IPS-18a (cell line): Measurements from ENCODE around the gene SCCPDH.
"Not testable (repeated sequence)": the region's sequence is repeated elsewhere in the genome, so short reads cannot be mapped to it uniquely, and the experiment has no call there.

ENCODE experiments used
- H3K27ac ChIP-seq: one replicate; pipeline ENCODE4 v1.5.1; 2013; ENCODE audit warnings: low read length
- H3K27me3 ChIP-seq: one replicate; pipeline ENCODE4 v1.6.1; 2013; ENCODE audit warnings: mild to moderate bottlenecking, low read length; ENCODE audit not compliant: control insufficient read depth, insufficient read depth
- H3K36me3 ChIP-seq: one replicate; pipeline ENCODE4 v1.6.1; 2013; ENCODE audit warnings: low read depth, low read length; ENCODE audit not compliant: control insufficient read depth
- H3K4me1 ChIP-seq: one replicate; pipeline ENCODE4 v1.6.1; 2013; ENCODE audit warnings: low read depth, low read length; ENCODE audit not compliant: control insufficient read depth
- H3K4me3 ChIP-seq: one replicate; pipeline ENCODE4 v1.5.1; 2013; ENCODE audit warnings: low read length
- H3K9ac ChIP-seq: one replicate; pipeline ENCODE4 v1.6.1; 2013; ENCODE audit warnings: mild to moderate bottlenecking, low read length, moderate library complexity
- H3K9me3 ChIP-seq: one replicate; pipeline ENCODE4 v1.6.1; 2013; ENCODE audit warnings: low read depth, low read length; ENCODE audit not compliant: control insufficient read depth

The SCCPDH gene

GRCh38 chr1:246813325-246813724, 89.1 kb downstream of the SCCPDH start:
- H3K9ac ChIP-seq, H3K4me3 ChIP-seq, H3K9me3 ChIP-seq, H3K4me1 ChIP-seq, H3K36me3 ChIP-seq, H3K27ac ChIP-seq, H3K27me3 ChIP-seq: not testable (repeated sequence)

GRCh38 chr1:246814890-246815289, 90.7 kb downstream of the SCCPDH start:
- Histone ChIP-seq H3K9ac (no peak overlapping the region), H3K27ac (no peak overlapping the region), H3K36me3 (no peaks in the 10 kb centered on the region), H3K4me3 (no peak overlapping the region), H3K4me1 (peaks cover 9% of the 10 kb centered on the region), H3K27me3 (no peaks in the 10 kb centered on the region), H3K9me3 (peaks cover 2% of the 10 kb centered on the region)

- Histone ChIP-seq H3K36me3 (no peaks in the 10 kb centered on the region), H3K4me3 (no peak overlapping the region), H3K27ac (no peak overlapping the region), H3K9me3 (peaks cover 2% of the 10 kb centered on the region), H3K27me3 (no peaks in the 10 kb centered on the region), H3K9ac (no peak overlapping the region), H3K4me1 (peaks cover 9% of the 10 kb centered on the region)
Measured at GRCh38 chr1:246815693-246816270, 91.6 kb downstream of the SCCPDH start.
